MCF 10A (cell line): ENCODE results near the gene SYF2. TPM values are rescaled to one million over a fixed set of nuclear protein-coding genes. Genes with fewer than 3 reads are reported as not detected.

ENCODE experiments used
- BruUV-seq: library from RNA; stranded (reverse); fragments of 400-500 nt; replicated peaks from 2 replicates; lab custom pipeline; 2021; lab: Mats Ljungman, UMichigan
- CTCF ChIA-PET: fragments of 300-600 bp; sonication (Branson Sonifier 250); formaldehyde crosslinking; extraction: SDS; loops from one replicate; lab custom pipeline; 2021; ENCODE audit warnings: antibody characterized with exemption, inconsistent platforms; lab: Yijun Ruan, JAX
- POLR2A ChIA-PET: fragments of 300-600, 350-650 bp; sonication (Branson Sonifier 250); formaldehyde crosslinking; extraction: SDS; loops from one replicate; lab custom pipeline; 2020; ENCODE audit warnings: antibody characterized with exemption, inconsistent platforms; lab: Yijun Ruan, JAX
- DNase-seq: peaks from one replicate; pipeline ENCODE4 v3.0.0-alpha.2; 2018; ENCODE audit not compliant: unreplicated experiment
- H3K27ac Mint-ChIP-seq: one replicate; pipeline ENCODE4 v1.8.0; 2022; ENCODE audit warnings: mild to moderate bottlenecking, low read depth, mixed read lengths; ENCODE audit not compliant: unreplicated experiment
- H3K27me3 Mint-ChIP-seq: one replicate; pipeline ENCODE4 v1.8.0; 2022; ENCODE audit warnings: mixed read lengths; ENCODE audit not compliant: insufficient read depth, unreplicated experiment
- H3K36me3 Mint-ChIP-seq: one replicate; pipeline ENCODE4 v1.8.0; 2022; ENCODE audit warnings: mild to moderate bottlenecking, moderate library complexity, mixed read lengths; ENCODE audit not compliant: insufficient read depth, unreplicated experiment
- H3K4me1 Mint-ChIP-seq: one replicate; pipeline ENCODE4 v1.8.0; 2022; ENCODE audit warnings: mixed read lengths; ENCODE audit not compliant: insufficient read depth, unreplicated experiment
- H3K4me3 Mint-ChIP-seq: one replicate; pipeline ENCODE4 v1.8.0; 2022; ENCODE audit warnings: mild to moderate bottlenecking, moderate library complexity, mixed read lengths; ENCODE audit not compliant: unreplicated experiment
- H3K9me3 Mint-ChIP-seq: one replicate; pipeline ENCODE4 v1.8.0; 2022; ENCODE audit warnings: mixed read lengths; ENCODE audit not compliant: unreplicated experiment
- intact Hi-C: fragments of 100-400 bp; cut with micrococcal nuclease; formaldehyde crosslinking; loops from 2 replicates; pipeline ENCODE4 v1.14.1; 2022
- total RNA-seq: library from RNA; stranded (reverse); gene quantifications from 2 replicates; pipeline ENCODE4 v1.2.3, GENCODE V29; 2022
- TF ChIP-seq, protein P1 (sequence below): fragments of 200-600 bp; IDR thresholded peaks from one replicate; pipeline ENCODE4 v1.8.0; 2022; ENCODE audit warnings: antibody characterized with exemption, mild to moderate bottlenecking; ENCODE audit not compliant: unreplicated experiment

Gene SYF2
- total RNA-seq, 1 experiment from 2014 or later, result 43.0 TPM

DNA sequence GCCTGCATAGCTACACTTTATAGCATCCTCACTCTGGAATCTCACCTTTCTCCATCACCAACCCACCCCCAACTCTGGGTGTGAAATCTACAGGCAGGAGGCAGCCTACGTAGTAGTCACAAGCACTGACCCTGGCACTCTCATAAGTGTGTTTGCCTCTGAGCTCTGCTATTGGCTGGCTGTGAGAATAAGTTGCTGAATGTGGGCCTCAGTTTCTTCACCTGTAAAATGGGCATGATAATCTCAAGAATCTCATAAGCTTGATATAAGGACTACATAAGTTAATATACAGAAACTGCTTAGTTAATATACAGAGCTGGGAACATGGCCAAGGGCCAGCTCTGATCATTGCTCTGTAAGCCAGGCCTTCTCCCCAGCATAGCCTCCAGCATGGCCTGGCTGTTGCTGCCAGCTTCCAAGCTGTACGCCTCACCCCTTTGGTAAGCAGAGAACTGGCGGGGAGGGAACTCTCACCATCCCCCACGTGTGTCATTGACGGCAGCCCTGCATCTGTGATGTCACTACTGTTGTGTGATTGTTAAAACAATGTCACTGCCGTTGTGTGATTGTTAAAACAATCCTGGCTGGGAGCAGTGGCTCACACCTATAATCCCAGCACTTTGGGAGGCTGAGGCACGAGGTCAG lies 53.3 kb downstream of the SYF2 start:
- Mint-ChIP-seq H3K9me3 (peaks cover 15% of the 10 kb centered on the region), H3K4me1 (no peaks in the 10 kb centered on the region), H3K27me3 (no peaks in the 10 kb centered on the region), H3K36me3 (no peaks in the 10 kb centered on the region), H3K27ac (no peak overlapping the region), H3K4me3 (no peak overlapping the region)
- CTCF ChIA-PET, result interaction anchor here (1.0 kb wide), 1 partner anchor 26 kb away, joined by 5 read pairs; no protein-coding TSS in a partner anchor
- POLR2A ChIA-PET, result no interaction called here
- no peak for DNase-seq
- TF ChIP-seq, protein P1, sequence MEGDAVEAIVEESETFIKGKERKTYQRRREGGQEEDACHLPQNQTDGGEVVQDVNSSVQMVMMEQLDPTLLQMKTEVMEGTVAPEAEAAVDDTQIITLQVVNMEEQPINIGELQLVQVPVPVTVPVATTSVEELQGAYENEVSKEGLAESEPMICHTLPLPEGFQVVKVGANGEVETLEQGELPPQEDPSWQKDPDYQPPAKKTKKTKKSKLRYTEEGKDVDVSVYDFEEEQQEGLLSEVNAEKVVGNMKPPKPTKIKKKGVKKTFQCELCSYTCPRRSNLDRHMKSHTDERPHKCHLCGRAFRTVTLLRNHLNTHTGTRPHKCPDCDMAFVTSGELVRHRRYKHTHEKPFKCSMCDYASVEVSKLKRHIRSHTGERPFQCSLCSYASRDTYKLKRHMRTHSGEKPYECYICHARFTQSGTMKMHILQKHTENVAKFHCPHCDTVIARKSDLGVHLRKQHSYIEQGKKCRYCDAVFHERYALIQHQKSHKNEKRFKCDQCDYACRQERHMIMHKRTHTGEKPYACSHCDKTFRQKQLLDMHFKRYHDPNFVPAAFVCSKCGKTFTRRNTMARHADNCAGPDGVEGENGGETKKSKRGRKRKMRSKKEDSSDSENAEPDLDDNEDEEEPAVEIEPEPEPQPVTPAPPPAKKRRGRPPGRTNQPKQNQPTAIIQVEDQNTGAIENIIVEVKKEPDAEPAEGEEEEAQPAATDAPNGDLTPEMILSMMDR, result no peak
- intact Hi-C loops, result no loop called here
- no TSS peak for BruUV-seq

DNA sequence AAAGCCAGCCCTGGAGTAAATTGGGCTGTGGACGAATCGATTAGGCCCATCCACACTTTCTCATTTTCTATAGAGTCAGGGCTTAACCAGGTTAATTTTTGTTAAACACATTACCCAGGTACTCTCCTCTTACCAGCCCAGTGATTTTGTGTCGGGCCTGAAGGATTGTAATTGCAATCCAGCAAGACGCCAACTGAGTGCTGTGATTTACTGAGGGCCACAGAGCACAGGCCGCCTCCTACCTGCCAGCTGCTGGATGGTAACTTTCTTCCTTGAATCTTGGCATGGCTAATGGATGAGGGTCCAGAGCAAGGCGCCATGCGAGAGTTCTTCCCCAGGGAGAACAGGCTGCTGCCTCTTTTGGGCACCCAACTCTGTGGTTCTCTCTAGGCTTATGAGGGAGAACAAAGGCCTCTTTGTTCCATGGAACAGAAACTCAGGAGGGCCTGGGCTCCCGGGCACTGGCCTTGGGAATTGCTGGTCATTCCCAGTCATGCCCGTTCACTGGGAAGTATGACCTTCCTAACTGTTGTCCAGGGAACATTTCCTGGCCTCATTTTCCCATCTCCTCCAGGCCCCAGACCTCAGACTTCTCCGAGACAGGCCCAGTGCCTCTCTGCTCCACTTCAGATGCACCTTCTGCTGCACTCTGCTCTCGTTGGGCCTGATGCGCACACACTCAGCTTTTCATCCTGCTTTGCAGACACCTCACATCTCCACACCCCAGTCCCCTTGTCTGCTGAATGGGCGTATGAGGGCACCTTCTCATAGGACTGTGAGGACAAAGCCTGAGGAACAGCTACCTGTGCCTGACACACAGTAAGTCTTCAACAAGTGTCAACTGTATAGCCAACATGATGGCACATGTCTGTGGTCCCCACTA lies 57.3 kb downstream of the SYF2 start:
- ChIA-PET POLR2A (no interaction called here), CTCF (no interaction called here)
- no TSS peak for BruUV-seq
- TF ChIP-seq, protein P1, result no peak
- peaks cover 15% of the 10 kb centered on the region for H3K9me3 Mint-ChIP-seq
- no peak overlapping the region for H3K4me3 Mint-ChIP-seq
- no peaks in the 10 kb centered on the region for H3K4me1 Mint-ChIP-seq
- intact Hi-C loops, result no loop called here
- H3K27ac Mint-ChIP-seq, result no peak overlapping the region
- DNase-seq, result no peak
- H3K27me3 Mint-ChIP-seq, result no peaks in the 10 kb centered on the region
- H3K36me3 Mint-ChIP-seq, result no peaks in the 10 kb centered on the region

DNA sequence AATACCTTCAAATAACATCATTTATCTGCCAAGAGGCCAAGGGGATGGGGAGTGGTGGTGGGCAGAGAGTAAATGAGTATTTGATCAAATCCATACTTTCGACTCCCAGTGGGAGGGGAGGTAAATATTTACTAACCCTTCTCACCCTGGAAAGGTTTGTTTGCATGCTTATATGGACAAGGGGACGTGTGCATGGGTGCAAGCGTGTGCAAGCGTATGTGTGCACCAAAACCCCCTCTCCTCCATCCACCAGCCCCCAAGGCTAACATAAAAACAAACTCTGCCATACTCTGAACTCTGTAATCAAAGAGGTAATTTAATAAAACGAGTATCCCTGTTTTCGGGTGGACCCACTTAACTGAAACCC lies 58.0 kb downstream of the SYF2 start:
- Mint-ChIP-seq H3K4me1 (no peaks in the 10 kb centered on the region), H3K27me3 (no peaks in the 10 kb centered on the region), H3K27ac (no peak overlapping the region), H3K36me3 (no peaks in the 10 kb centered on the region), H3K9me3 (peaks cover 15% of the 10 kb centered on the region), H3K4me3 (no peak overlapping the region)
- no peak for DNase-seq
- CTCF ChIA-PET, result no interaction called here
- TF ChIP-seq, protein P1, result no peak
- BruUV-seq, result no TSS peak
- intact Hi-C loops, result no loop called here
- POLR2A ChIA-PET, result no interaction called here

DNA sequence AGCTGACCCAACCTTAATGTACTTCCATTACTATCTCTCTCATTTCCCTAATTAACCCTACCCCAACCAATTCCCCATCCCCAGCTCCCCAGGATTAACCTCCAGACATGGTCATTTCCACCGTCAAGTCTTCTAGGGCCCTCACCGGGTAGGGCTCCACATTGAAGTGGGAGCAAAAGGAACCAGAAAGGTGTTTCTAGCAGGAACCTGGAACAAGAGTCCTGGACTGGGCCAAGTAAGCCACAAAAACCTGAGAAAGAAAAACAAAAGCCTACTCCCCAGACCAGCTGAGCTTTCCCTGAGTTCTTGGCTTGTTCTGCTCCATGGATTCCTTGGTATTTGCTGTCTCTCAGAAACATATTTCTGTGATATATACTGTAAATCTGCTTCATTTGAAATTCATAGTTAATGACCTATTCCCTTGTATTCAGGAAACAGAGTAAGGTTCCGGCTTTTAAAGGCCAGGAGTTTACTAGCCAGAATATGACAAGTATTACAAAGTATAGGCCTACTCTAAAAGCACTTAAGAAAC lies 58.4 kb downstream of the SYF2 start:
- H3K4me3 Mint-ChIP-seq, result no peak overlapping the region
- H3K9me3 Mint-ChIP-seq, result peaks cover 15% of the 10 kb centered on the region
- H3K4me1 Mint-ChIP-seq, result no peaks in the 10 kb centered on the region
- no peak overlapping the region for H3K27ac Mint-ChIP-seq
- H3K36me3 Mint-ChIP-seq, result no peaks in the 10 kb centered on the region
- POLR2A ChIA-PET, result no interaction called here
- CTCF ChIA-PET, result no interaction called here
- H3K27me3 Mint-ChIP-seq, result no peaks in the 10 kb centered on the region
- TF ChIP-seq, protein P1, result no peak
- BruUV-seq, result no TSS peak
- intact Hi-C loops, result no loop called here
- no peak for DNase-seq
